ENCODE data around the gene KLK10.

- TF ChIP-seq EZH2 (IDR thresholded peaks at IDR 0.05; ENCODE audit: insufficient read depth, poor library complexity, severe bottlenecking) (no peak), EZH2phosphoT487 (IDR thresholded peaks at IDR 0.05; ENCODE audit: insufficient read depth, low read depth) (no peak)
These were observed 17.0 kb upstream of the KLK10 start for GRCh38 chr19:51036519-51036918.
